DOHH2 (cell line): ENCODE results near the gene CMTR1.
A peak's percentile ranks its signal among the peaks of the same experiment; 100 is the strongest.

Source experiments
- H3F3A ChIP-seq: fragments of 200-600 bp; sonication (generic), shearing (Covaris generic); 2 replicates; pipeline ENCODE4 v1.6.0; 2016; ENCODE audit warnings: antibody characterized with exemption, mild to moderate bottlenecking; ENCODE audit not compliant: control insufficient read depth, insufficient read depth
- H3K27ac ChIP-seq: fragments of 200-600 bp; sonication (generic); 2 replicates; pipeline ENCODE4 v1.5.1; 2014; ENCODE audit warnings: low read depth, mild to moderate bottlenecking, low read length, moderate library complexity
- H3K27me3 ChIP-seq: fragments of 200-600 bp; sonication (generic); 2 replicates; pipeline ENCODE4 v1.6.1; 2014; ENCODE audit warnings: mild to moderate bottlenecking, low read length, mixed read lengths; ENCODE audit not compliant: control insufficient read depth
- H3K36me3 ChIP-seq: fragments of 200-600 bp; sonication (generic); 2 replicates; pipeline ENCODE4 v1.6.1; 2014; ENCODE audit warnings: mild to moderate bottlenecking, low read length, moderate library complexity, mixed read lengths; ENCODE audit not compliant: control insufficient read depth
- H3K4me1 ChIP-seq: fragments of 200-600 bp; sonication (generic); 2 replicates; pipeline ENCODE4 v1.6.1; 2014; ENCODE audit warnings: mild to moderate bottlenecking, low read length, mixed read lengths; ENCODE audit not compliant: control insufficient read depth
- H3K4me2 ChIP-seq: fragments of 200-600 bp; sonication (generic); 2 replicates; pipeline ENCODE4 v1.6.0; 2014; ENCODE audit warnings: mild to moderate bottlenecking, low read length, moderate library complexity
- H3K4me3 ChIP-seq: fragments of 200-600 bp; sonication (generic); 2 replicates; pipeline ENCODE4 v1.5.1; 2014; ENCODE audit warnings: mild to moderate bottlenecking, low read length, mixed read lengths
- H3K79me2 ChIP-seq: fragments of 200-600 bp; sonication (generic); 2 replicates; pipeline ENCODE4 v1.6.1; 2014; ENCODE audit warnings: mild to moderate bottlenecking, low read length, mixed read lengths; ENCODE audit not compliant: control insufficient read depth
- H3K9me2 ChIP-seq: fragments of 200-600 bp; sonication (generic); replicated peaks from 2 replicates; pipeline ENCODE4 v1.6.1; 2014; ENCODE audit warnings: mild to moderate bottlenecking, low read length, mixed read lengths; ENCODE audit not compliant: control insufficient read depth
- H3K9me3 ChIP-seq: fragments of 200-600 bp; sonication (generic); 2 replicates; pipeline ENCODE4 v1.6.1; 2014; ENCODE audit warnings: antibody characterized with exemption, low read length, mixed read lengths; ENCODE audit not compliant: control insufficient read depth, insufficient read depth
- H4K20me1 ChIP-seq: fragments of 200-600 bp; sonication (generic); 2 replicates; pipeline ENCODE4 v1.6.0; 2014; ENCODE audit warnings: low read depth, mild to moderate bottlenecking, antibody characterized with exemption, low read length, moderate library complexity; ENCODE audit not compliant: control insufficient read depth, insufficient read depth
- CTCF ChIP-seq: fragments of 200-600 bp; sonication (generic); IDR thresholded peaks from one replicate; pipeline ENCODE4 v1.5.1; 2014; ENCODE audit warnings: antibody characterized with exemption, mild to moderate bottlenecking, low read depth, low read length; ENCODE audit not compliant: poor library complexity, severe bottlenecking
- EZH2phosphoT487 ChIP-seq: fragments of 200-600 bp; sonication (generic); IDR thresholded peaks from 2 replicates; pipeline ENCODE4 v1.6.1; 2017; ENCODE audit warnings: borderline replicate concordance, mild to moderate bottlenecking, antibody characterized with exemption, low read length, moderate library complexity, mixed read lengths

CMTR1 gene

GRCh38 chr6:37432590-37432915 is 468 bp upstream of the CMTR1 start:
- 0 out of 2 replicates have a peak, but pooled peaks cover 2% of the 10 kb centered on the region for H3K27me3 ChIP-seq
- H3F3A ChIP-seq = 0 out of 2 replicates have a peak, but pooled peaks cover 1% of the 10 kb centered on the region
- no peaks in the 10 kb centered on the region for H3K9me2 ChIP-seq
- H3K9me3 ChIP-seq = no peaks in the 10 kb centered on the region
- no peak for TF ChIP-seq EZH2phosphoT487
- TF ChIP-seq CTCF = no peak
- peaks cover 24% of the 10 kb centered on the region for H3K79me2 ChIP-seq
- peak overlapping the region; percentile 44 for H3K27ac ChIP-seq
- peaks cover 21% of the 10 kb centered on the region for H3K4me1 ChIP-seq
- peak overlapping the region; percentile 98 for H3K4me3 ChIP-seq
- no peaks in the 10 kb centered on the region for H4K20me1 ChIP-seq
- peaks cover 22% of the 10 kb centered on the region for H3K36me3 ChIP-seq
- H3K4me2 ChIP-seq = peak overlapping the region; percentile 74

DNA sequence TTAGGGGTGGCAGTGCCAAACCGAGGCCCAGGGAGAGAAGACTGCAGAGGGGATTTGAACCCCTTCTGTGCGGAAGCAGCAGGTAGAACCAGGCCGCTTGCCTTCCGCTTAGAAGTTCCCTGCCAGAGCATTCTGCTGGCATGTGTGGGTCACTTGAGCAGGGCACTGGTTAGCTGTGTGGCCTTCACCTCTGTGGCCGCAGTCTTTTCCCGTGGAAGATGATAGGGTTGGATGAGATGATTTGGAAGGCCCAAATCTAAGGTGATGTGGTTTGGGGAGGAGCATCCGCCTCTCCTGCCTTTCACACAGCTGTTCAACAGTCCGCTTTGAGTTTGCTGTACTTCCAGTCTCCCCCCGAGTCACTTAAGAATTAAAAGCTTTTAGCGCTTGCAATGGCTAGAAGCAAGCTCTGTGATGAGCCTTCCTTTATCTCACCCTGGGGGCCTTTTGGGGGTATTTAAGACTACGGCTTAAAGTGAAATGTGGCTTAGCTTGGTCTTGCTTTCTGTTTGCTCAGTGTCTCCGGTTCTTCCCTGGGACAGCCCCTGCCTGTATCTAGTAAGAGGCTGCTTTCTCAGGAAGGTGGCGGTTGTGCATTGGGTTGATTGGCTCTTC is 743 bp downstream of the CMTR1 start:
- H3K9me3 ChIP-seq = no peaks in the 10 kb centered on the region
- H3K27ac ChIP-seq = peak overlapping the region; percentile 69
- peaks cover 28% of the 10 kb centered on the region for H3K36me3 ChIP-seq
- peak overlapping the region; percentile 74 for H3K4me2 ChIP-seq
- H3K4me1 ChIP-seq = peaks cover 21% of the 10 kb centered on the region
- H3K4me3 ChIP-seq = peak overlapping the region; percentile 98
- H3K9me2 ChIP-seq = no peaks in the 10 kb centered on the region
- no peaks in the 10 kb centered on the region for H3K27me3 ChIP-seq
- no peaks in the 10 kb centered on the region for H3F3A ChIP-seq
- TF ChIP-seq EZH2phosphoT487 = no peak
- no peak for TF ChIP-seq CTCF
- peaks cover 24% of the 10 kb centered on the region for H3K79me2 ChIP-seq
- no peaks in the 10 kb centered on the region for H4K20me1 ChIP-seq

DNA sequence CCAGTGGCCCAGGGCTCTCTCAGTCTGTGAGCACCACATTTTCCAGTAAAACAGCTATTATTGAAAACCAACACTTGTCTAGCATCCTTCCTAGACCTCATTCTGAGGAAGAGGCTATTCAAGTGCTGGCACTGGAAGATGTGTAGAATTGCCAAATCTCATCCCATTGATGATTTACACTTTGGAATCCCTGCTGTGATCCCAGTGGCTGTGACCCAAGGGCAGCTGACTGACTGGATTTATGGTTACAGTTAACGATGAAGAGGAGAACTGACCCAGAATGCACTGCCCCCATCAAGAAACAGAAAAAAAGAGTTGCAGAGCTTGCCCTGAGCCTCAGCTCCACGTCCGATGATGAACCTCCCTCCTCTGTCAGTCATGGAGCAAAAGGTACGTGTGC is 2.4 kb downstream of the CMTR1 start:
- no peaks in the 10 kb centered on the region for H4K20me1 ChIP-seq
- H3K36me3 ChIP-seq = peaks cover 34% of the 10 kb centered on the region
- H3K9me3 ChIP-seq = no peaks in the 10 kb centered on the region
- H3F3A ChIP-seq = no peaks in the 10 kb centered on the region
- no peak overlapping the region for H3K27ac ChIP-seq
- H3K9me2 ChIP-seq = no peaks in the 10 kb centered on the region
- no peaks in the 10 kb centered on the region for H3K27me3 ChIP-seq
- TF ChIP-seq EZH2phosphoT487 (no peak), CTCF (no peak)
- H3K4me2 ChIP-seq = no peak overlapping the region
- H3K4me1 ChIP-seq = peaks cover 17% of the 10 kb centered on the region
- H3K4me3 ChIP-seq = no peak overlapping the region
- peaks cover 24% of the 10 kb centered on the region for H3K79me2 ChIP-seq
